HG03469 (cell line): ENCODE results near the gene SCFD2.
"Not testable (repeated sequence)": the region's sequence is repeated elsewhere in the genome, so short reads cannot be mapped to it uniquely, and the experiment has no call there.

Source experiments
- ATAC-seq: cut with Tn5 transposase; IDR thresholded peaks from one replicate; pipeline ENCODE4 v1.9.1; 2021; ENCODE audit warnings: mild to moderate bottlenecking, moderate library complexity, moderate number of reproducible peaks; ENCODE audit not compliant: unreplicated experiment

Gene SCFD2

DNA sequence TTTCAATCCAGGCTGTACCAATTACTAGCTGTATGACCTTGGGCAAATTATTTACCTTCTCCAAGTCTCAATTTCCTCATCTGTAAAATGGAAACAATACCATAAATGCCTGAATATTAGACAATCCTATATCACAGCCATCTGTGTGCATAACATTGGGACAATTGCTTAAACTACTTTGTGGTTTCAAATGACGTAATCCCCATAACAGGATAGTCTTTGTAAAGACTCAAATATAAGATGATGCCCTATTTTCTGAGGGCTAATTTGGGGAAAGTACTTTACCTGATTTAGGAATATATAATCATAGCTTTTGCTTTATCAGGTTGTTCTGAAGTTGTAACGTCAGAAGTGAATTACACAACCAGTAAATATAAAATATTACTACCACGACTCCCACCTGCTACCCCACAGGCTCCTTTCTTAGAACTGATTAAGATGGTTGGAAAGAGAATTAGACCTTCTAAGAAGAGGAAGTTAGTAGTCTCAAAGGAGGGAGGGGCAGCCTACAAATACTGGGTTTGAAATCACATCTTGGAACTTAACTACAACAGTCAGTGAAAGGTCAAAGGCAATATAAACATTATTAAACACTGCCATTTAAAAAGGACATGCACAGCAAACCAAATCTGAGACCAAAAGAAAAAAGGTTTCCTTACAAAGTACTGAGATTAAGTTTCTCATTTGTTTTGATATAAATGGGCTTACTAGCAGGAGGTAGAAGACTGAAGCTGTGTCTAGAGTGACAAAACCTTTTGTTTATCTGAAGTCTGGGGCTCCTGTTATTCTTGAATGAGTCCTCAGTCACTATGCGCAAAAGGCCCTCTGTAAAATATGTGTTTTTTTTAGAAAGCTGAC, 215.0 kb downstream of the SCFD2 start:
- no peak for ATAC-seq

DNA sequence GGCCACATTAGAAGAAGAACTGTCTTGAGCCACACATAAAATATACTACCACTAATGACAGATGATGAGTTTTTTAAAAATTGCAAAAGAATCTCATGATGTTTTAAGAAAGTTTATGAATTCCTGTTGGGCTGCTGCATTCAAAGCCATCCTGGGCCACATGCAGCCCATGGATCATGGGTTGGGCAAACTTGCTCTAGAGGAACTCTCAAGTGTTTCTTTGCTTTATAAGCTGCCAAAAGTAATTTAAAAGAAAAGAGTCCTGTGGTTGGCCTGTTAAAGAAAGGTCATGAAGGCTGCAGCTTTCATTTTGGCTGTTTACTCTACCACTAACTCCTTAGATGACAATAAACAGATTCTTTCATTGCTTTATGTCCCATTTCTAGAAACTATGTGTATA, 218.2 kb downstream of the SCFD2 start:
- ATAC-seq, result no peak

DNA sequence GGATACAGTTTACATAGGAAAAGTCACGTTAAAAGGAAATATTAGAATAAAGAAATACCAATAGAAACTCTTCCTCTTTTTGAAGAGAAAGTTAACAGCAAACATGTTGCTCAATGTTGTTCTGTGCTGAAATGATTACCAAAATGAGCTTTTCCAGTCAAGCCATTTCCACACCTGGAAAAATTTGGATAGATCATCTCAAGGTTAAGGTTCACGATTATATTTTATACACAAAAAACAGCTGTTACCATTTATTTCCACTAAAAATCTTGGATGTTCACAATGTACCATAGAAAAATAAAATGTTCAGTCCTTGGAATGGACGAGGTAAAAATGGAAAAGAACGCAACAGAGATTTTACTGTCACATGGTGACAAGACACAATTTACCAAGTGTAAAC, 218.7 kb downstream of the SCFD2 start:
- no peak for ATAC-seq

DNA sequence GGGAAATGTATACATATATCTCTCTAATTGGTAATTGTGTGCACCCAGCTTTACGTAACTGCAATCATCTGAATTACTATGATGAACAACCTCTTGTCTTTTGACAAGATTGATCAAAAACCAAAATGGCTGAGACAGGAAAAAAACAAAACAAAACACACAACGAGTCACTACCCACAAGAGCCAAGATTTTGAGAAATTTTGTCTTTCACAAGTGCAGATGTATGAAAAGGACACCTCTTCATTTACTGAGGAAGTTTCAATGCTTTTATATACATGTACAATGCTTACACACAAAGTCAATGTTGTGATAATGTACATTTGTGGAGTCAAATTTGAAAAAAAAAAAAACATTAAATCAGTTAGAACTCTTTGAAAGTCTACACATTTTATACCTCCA, 224.6 kb downstream of the SCFD2 start:
- ATAC-seq, result no peak

DNA sequence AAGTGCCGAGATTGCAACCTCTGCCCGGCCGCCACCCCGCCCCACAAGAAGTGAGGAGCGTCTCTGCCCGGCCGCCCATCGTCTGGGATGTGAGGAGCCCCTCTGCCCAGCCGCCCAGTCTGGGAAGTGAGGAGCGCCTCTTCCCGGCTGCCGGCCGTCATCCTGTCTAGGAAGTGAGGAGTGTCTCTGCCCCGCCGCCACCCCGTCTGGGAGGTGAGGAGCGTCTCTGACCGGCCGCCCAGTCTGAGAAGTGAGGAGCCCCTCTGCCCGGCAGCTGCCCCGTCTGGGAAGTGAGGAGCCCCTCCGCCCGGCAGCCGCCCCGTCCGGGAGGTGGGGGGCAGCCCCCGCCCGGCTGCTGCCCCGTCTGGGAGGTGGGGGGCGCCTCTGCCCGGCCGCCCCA, 226.6 kb downstream of the SCFD2 start:
- ATAC-seq, result not testable (repeated sequence)

DNA sequence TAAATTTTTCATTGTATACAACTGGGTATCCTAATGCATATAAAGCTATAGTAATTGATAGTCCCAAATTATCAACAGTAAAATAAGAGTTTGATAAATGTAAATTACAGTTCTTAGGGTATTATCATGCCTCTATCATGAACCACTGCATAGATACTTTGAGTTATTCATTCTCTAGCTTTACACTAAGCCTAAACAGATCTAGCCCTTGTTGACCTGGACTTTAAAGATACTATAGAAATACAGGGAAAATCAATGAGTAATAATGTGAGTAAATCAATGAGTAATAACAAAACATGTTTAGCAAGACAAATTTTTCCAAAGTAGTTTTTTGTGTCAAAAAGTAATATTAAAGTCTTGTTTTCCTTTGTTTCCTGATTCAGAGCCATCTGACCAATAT, 228.4 kb downstream of the SCFD2 start:
- ATAC-seq, result no peak

DNA sequence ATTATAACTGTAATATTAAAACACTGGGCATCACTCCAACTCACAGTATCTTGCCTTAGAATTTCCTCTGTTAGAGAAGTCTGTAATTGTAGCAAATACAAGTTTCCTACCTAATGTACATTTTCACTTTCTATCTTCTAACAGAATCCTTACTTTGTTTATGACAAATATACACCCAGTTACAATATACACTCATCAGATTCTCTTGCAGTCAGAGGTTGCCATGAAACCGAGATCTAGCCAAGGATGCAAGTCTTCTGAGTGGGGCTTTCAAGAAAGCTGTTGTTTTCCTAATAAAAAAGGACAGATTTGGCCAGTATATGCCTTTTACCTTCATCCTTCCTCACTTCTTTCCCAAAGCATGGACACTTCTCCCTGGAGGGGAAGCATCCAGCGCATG, 228.9 kb downstream of the SCFD2 start:
- no peak for ATAC-seq

DNA sequence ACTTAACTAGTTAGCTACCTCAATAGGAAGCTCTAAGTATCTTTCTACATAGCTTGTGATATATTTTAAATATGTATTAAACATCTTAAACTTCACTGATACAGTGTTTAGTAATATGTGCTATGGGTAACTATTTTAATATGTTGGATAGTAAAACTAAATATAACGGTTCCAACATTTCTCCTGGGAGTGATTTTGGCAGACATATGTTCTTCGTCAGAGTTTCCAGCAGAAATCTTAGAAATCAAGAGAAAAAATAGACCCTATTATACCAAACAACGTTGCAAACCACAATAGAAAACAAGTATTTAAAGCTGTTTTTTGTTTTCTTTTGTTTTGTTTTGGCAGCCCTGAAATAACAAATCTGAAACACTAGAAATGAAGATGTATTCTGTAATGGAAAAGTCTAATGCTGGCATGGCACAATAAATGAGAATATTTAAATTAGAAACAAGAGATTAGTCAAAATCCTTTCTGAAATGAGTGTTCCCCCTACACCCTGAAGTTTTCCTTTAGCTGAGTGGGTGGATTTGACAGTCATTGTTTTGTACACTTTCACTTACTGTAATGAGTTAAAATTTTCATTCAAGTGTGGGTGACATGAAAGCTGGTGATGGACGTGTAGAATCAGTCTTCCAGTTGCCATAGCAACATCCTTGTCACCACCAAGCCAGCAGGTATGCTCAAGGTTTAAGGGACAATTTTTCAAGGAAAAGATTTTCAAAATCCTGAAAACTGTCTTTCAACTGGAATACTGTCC, 233.5 kb downstream of the SCFD2 start:
- peak; percentile 56 for ATAC-seq

DNA sequence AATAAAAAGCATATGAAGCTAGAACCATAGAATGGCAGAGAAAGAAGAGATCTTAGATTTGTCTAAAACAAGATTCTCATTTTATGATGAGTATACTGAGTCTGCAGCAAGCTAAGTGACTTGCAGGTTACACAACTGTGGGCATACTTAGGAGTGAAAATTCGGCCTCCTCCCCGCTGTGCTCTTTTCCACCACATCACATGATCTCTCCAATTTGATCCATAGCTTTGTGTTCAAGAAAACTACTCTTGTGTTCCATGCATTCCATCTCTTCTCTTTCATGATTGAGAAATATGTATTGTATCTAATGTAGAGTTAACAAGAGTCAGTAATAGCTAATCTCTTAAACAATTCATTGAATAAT, 234.3 kb downstream of the SCFD2 start:
- no peak for ATAC-seq

DNA sequence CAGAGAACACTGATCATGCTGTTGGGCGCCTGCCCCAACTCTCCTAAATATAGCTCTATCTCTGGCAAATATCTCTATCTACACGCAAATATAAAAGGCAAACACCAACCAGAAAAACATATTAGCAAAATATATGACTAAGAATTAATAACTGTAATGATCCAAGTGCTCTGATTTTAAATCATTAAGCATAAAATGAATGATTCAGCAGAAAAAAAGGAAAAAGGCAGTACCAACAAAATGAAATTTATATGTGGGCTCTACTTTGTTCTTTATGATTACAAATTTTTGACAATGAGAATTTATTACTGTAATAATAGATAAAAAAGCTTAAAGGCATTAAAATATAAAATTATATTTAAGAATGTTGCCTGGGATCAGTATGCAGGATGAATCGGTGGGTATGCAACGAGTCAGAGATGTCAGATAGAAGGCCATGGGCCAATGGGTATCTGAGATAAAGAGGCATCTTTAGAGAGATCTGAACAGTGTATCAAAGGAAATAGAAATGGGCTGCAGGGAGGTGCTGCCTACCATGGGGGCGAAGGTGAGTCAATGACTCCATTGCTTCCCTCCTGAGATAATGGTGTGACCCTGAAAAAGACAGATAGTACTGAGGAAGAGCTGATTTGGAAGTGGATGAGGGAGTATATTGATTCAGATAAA, 234.8 kb downstream of the SCFD2 start:
- no peak for ATAC-seq

DNA sequence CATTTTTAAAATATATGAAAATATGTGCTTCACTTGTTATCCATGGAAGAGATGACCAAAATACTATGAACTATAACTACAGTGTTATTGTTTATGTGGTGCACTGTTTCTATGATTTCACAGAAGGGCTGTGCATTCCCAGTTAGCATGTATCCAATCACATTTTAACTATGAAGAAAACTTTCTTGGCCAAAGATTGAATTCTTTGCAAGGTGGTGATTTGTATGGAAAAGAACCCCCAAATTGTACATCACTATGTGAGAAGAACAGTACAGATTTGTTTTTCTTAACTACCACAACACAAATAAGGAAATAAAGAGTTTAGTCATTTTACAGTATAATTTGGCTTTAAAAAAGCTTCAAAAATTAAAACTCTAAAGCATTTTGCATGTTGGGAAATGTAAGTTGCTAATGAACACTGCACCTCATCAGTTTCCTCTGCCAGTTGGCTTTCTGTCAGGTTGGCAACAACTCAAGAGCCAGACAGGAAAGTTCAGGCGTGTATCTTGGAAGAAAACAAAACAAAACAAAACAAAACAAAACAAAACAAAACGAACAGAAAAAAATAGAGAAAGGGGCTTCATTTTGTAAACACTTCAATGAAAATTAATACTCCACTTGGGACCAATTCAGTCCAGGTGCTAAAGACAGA, 237.0 kb downstream of the SCFD2 start:
- no peak for ATAC-seq

DNA sequence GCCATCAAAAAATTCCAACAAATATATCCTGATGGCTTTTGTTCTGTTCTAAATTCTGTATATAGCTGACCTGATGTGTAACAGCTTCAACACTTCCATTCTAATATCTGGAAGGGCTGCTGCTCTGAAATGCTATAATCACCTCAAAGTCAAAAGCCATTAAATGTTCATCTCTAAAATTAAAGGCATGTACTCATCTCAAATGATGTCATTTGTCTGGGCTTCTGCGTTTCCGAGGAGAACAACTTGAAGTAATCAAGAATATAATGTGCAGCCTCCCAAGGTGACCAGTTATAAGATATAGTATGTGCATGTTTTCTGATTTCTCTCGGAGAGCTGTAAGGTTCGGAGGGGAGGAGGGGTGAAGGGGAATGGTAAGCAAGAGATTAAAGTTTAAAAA, 237.6 kb downstream of the SCFD2 start:
- no peak for ATAC-seq

DNA sequence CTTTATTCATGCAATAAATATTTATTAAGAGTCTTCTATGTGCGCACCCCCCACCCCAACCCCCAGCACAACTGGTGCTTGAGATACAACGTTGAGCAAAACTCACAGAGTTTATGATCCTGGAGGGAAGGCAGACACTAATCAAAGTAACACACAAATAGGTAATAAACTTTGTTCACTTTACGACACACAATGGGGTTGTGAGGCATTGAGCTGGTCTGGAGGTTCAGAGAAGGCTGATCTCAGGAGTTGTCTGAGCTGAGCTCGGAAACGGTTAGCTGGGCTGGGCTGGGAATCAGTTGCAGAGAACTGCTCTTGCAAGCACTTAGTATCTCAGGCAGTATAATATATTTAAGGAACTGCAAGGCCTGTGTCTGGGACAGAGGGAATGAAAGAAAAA, 238.5 kb downstream of the SCFD2 start:
- ATAC-seq, result no peak

DNA sequence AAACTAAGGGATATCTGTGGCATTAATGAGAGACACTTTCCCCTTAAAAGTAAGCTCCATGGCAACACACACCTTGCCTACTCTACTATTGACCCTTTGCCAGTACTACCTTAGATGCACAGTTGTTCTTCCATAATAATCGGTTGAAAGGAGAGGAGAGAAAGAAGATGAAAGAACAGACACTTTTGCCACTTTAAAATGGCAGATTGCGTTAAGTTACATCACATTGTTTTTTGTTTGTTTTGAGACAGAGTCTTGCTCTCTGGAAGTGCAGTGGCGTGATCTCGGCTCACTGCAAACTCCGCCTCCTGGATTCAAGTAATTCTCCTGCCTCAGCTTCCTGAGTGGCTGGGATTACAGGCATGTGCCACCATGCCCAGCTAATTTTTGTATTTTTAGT, 239.8 kb downstream of the SCFD2 start:
- ATAC-seq, result no peak

DNA sequence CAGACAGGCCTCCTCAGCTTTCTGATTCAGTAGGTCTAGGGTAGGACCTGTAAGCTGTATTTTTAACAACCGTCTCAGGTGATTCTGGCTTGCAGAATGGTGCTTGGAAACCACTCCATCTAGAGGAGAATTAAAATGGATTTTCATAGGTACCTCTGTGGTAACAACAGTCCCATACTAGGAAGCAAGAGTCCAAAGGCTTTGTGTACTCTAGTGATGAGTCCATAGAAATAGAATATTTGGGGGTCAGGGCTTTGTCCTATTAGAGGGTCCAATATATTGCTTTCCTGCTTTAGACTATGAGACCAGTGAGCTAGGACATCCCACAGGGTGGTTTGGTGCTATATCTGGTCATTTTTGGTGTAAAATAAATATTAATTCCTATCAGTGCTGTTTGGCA, 242.0 kb downstream of the SCFD2 start:
- no peak for ATAC-seq

DNA sequence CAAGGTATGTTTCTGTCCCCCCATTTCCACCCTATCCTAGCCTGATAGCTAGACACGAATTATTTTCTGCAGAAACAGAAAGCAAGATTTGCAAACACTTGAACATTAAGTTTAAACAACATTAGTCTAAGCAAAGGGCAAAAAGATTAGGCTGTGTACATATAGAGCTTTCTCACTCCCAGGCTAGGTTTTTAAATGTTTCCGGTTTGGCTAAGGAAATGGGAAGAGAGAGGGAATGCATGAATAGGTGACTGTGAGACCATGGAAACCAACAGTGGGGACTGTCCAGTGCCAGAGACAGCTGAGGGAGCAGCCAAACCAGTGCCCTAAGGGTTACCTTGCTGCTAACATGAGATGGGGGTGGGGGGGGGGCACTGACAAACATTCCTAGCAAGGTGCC, 242.7 kb downstream of the SCFD2 start:
- no peak for ATAC-seq

DNA sequence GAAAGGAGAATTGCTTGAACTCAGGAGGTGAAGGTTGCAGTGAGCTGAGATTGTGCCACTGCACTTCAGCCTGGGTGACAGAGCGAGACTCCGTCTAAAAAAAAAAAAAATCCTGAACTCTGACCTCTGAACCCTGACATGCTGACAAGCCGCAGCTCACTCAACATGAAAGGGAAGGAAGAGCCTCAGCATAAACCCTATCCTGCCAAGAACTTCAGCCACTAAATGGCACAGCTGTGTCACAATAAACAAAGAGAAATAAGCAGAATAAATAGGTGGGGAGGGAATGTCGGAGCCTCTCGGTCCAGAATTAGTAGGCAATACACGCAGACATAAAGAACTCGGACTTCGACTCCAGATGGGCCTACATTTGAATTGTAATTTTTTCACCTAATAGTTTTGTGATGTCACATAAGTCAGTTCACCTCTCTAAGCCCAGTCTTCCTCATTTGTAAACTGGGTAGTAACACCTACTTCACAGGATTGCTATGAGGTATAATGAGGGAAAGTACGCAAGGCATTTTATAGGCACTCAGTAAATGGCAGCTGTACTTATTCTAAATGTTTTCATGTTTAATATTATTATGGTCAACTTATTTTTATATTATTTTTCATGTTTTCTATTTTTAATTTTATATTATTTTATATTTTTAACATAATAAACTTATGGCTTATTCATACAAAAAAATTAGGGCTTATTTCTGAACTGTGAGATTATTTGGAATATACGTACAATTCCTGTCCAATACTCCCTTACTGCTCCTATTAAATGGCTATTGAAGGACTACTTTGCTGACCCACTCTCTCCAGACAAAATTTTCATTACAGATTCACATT, 243.4 kb downstream of the SCFD2 start:
- ATAC-seq, result no peak

DNA sequence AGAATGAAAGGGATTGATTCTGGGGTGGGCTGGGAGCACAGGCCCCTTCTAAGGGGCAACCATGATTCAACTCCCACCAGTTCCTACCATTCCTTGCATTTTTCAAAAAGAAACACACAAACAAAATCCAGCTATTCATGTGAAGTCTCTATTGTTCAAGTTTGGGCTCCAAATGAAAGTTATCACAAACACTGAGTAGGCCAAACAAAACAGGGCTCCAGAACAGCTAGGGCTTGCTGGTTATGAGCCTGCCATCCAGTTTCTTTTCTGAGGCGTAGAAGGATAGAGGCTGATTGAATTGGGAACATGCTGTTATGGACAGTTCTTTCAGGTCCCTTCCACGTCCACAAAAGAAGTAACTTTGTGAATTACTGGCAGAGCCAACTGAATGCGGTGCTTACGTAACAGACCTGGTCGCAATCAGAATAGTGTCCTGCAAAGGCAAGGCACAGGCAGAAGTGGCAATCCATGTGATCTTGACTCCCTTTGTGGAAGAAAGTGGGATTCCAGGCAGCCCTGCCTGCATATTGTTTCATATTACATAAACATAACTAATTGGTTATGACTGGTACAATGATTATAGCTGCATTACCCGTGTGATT, 244.5 kb downstream of the SCFD2 start:
- no peak for ATAC-seq

DNA sequence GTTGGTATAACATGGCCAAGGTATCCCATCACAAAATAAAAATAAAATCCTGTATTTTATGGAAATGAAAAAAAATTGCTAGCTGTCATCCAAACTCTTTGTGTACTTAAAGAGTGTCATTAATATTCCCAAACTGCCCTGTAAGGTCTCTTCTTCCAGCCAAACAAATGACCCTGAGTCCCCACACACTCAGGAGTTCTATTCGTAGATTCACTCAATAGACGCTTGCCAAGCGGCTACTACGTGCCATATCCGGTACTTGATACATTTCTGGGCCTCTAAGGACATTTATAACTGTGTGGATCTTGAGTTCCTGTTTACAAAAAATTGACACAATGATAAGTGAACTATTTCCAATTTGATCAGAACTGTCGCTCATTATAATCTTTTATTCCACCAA, 245.1 kb downstream of the SCFD2 start:
- ATAC-seq, result no peak

DNA sequence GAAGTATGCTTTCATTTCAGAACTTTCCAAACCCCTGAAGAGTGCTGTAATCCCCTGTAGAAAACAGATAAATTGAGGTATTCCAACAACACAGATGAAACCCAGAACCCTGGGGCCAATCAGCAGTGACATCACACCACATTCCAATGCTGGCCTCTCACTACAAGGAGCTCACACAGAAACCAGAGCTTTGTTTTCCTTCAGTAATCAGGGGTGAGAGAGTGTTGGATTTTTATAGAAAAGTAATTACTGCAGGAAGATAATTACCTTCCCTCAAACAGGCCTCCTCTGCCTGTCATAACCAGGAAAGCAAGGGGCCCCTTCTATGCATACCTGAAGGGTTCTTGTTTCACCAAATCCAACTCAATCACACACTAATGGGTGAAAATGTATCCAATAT, 246.2 kb downstream of the SCFD2 start:
- ATAC-seq, result no peak
